HAP-1 (cell line): ENCODE measurements around the gene PPARA.

ENCODE experiments used
- DNase-seq, 2 experiments: peaks; one replicate each; pipeline ENCODE4 v3.0.0-alpha.2; 2016 to 2020; ENCODE audit warnings: low spot score in 2 of 2
- H3K27me3 ChIP-seq: fragments of 250-450 bp; sonication (Bioruptor Pico); 2 replicates; pipeline ENCODE4 v1.5.1; 2020; ENCODE audit warnings: low read depth, mild to moderate bottlenecking, moderate library complexity
- H3K36me3 ChIP-seq: fragments of 250-450 bp; sonication (Bioruptor Pico); replicated peaks from 2 replicates; pipeline ENCODE4 v1.5.1; 2020; ENCODE audit warnings: mild to moderate bottlenecking
- H3K4me1 ChIP-seq: fragments of 250-450 bp; sonication (Bioruptor Pico); 2 replicates; pipeline ENCODE4 v1.5.1; 2020; ENCODE audit warnings: mild to moderate bottlenecking
- H3K4me3 ChIP-seq: fragments of 250-450 bp; sonication (Bioruptor Pico); 2 replicates; pipeline ENCODE4 v1.5.1; 2020; ENCODE audit warnings: mild to moderate bottlenecking, moderate library complexity
- H3K9me3 ChIP-seq: fragments of 250-450 bp; sonication (Bioruptor Pico); 2 replicates; pipeline ENCODE4 v1.5.1; 2020; ENCODE audit warnings: mild to moderate bottlenecking, moderate library complexity
- in situ Hi-C: fragments of 300-500 bp; cut with MboI; formaldehyde crosslinking; loops from 3 replicates; pipeline ENCODE4 v1.14.3; 2020; ENCODE audit warnings: low sequenced_read_pairs, inconsistent platforms, mixed read lengths

The PPARA gene

DNA sequence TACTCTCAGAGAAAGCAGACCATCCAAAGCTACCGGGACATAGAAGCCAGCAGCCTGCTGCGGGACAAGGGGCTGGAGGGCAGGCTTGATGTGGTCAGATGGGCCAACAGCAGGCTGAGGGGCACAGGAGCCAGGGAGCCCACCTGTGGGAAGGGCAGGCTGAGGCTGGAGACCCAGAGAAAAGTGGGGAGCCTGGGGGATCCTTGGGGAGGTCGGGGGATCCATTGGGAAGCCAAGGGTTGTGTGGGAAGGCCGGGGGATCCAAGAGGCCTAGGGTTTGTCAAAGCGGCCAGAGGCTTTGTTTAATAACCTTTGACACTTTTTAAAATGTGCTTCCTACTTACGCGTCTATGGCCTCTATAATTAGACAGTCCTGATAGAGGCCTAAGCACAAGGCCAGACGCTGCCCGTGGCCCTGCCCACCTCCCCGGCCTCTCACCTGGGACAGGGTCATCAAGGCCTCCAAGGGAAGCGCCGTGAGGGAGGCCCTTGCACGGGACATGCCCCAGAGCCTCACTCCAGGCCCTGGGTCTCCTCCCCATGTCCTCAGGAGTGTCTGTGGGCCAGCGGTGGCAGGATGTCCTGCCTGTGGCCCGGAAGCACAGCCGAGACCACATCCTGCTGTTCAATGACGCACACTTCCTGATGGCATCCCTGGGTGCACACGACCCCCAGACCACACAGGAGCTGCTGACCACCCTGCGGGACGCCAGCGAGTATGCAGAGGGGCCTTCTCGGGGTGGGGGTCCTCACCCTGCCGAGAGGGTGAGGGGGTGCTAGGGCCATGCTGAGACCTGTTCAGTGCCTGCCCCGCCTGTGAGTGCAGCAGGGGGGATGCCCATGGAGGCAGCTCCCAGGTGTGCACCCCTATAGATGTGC lies 137.8 kb downstream of the PPARA start:
- DNase-seq = no peak
- Histone ChIP-seq H3K9me3 (no peaks in the 10 kb centered on the region), H3K36me3 (peaks cover 21% of the 10 kb centered on the region), H3K4me1 (peaks cover 4% of the 10 kb centered on the region; the same call in 1 of the 2 replicates), H3K4me3 (no peak overlapping the region), H3K27me3 (no peaks in the 10 kb centered on the region)
- in situ Hi-C loops = no loop called here

DNA sequence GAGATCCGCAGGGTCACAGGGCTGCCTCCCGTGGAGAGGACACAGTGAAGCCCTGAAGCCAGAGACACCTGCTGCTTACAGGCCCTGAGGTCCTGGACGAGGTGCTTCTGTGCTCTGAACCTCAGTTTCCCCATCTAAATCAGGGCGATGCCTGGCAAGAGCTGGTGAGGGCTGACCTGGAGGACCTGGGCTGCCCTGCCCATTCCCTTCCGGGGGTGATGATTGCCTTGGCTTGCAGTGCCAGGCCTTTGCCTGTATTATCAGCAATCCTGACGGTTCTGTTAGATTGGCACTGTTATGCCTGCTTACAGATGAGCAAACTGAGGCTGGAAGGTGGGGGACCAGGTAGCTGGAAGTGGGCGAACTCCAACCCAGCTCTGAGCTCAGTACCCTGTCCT lies 138.5 kb downstream of the PPARA start:
- no peaks in the 10 kb centered on the region for H3K9me3 ChIP-seq
- H3K36me3 ChIP-seq = peaks cover 21% of the 10 kb centered on the region
- DNase-seq = no peak
- peaks cover 4% of the 10 kb centered on the region; the same call in 1 of the 2 replicates for H3K4me1 ChIP-seq
- no peak overlapping the region for H3K4me3 ChIP-seq
- no peaks in the 10 kb centered on the region for H3K27me3 ChIP-seq
- in situ Hi-C loops = no loop called here

DNA sequence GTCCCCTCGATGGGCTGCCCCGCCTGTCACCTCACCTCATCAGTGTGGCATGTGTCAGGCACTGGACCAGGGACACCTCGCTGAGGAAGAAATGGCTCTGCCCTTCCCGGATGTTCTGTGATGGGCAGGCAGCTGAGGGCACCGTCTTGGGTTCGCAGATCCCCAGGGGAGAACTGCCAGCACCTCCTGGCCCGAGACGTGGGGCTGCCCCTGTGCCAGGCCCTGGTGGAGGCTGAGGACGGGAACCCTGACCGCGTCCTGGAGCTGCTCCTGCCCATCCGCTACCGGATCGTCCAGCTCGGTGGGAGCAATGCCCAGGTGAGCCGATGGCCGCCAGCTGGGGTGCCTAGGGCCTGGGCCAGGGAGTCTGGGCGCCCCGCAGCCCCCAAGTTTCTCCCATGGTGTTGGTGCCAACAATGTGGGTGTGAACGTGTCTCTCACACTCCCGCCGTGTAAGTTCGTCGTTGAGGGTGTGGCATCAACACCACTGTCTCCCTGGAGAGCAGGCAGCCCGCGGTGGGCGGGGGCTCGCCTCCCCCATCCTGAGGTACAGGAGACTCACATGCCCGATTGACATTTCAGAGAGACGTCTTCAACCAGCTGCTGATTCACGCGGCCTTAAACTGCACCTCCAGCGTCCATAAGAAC lies 139.0 kb downstream of the PPARA start:
- in situ Hi-C loops = no loop called here
- Histone ChIP-seq H3K9me3 (no peaks in the 10 kb centered on the region), H3K36me3 (peaks cover 17% of the 10 kb centered on the region), H3K4me3 (no peak overlapping the region), H3K4me1 (peaks cover 4% of the 10 kb centered on the region; the same call in 1 of the 2 replicates), H3K27me3 (no peaks in the 10 kb centered on the region)
- DNase-seq = no peak

DNA sequence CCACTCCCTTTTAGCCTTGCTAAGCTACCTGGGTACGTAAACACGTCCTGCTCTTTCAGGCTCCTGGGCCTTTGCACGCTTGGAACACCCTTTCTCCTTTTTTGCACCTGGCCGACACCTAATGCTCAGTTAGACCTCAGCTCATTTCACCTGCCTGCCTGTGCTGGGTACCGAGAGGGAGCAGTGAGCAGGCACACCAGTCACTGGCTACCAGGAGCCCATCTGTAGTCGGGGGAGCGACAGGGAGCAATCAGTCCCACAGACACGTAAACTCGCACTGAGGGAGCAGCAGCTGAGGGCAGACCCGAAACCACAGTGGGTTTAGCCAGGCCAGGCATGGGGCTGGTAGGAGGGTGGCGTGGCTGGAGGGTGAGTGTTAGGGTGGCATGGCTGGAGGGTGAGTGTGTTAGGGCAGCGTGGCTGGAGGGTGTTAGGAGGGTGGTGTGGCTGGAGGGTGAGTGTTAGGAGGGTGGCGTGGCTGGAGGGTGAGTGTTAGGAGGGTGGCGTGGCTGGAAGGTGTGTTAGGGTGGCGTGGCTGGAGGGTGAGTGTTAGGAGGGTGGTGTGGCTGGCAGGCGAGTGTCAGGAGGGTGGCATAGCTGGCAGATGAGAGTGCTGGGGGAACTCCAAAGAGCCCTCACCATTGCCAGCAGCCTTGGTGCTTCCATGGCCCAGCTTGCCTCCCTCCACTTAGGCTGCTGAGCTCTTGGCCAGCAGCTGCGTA lies 140.0 kb downstream of the PPARA start:
- no peaks in the 10 kb centered on the region for H3K27me3 ChIP-seq
- no peaks in the 10 kb centered on the region for H3K9me3 ChIP-seq
- in situ Hi-C loops = loop anchor here (10.0 kb wide), 1 partner anchor 165 kb away; no protein-coding TSS in a partner anchor
- no peak overlapping the region for H3K4me3 ChIP-seq
- DNase-seq = no peak
- H3K36me3 ChIP-seq = peaks cover 16% of the 10 kb centered on the region
- H3K4me1 ChIP-seq = peaks cover 4% of the 10 kb centered on the region

DNA sequence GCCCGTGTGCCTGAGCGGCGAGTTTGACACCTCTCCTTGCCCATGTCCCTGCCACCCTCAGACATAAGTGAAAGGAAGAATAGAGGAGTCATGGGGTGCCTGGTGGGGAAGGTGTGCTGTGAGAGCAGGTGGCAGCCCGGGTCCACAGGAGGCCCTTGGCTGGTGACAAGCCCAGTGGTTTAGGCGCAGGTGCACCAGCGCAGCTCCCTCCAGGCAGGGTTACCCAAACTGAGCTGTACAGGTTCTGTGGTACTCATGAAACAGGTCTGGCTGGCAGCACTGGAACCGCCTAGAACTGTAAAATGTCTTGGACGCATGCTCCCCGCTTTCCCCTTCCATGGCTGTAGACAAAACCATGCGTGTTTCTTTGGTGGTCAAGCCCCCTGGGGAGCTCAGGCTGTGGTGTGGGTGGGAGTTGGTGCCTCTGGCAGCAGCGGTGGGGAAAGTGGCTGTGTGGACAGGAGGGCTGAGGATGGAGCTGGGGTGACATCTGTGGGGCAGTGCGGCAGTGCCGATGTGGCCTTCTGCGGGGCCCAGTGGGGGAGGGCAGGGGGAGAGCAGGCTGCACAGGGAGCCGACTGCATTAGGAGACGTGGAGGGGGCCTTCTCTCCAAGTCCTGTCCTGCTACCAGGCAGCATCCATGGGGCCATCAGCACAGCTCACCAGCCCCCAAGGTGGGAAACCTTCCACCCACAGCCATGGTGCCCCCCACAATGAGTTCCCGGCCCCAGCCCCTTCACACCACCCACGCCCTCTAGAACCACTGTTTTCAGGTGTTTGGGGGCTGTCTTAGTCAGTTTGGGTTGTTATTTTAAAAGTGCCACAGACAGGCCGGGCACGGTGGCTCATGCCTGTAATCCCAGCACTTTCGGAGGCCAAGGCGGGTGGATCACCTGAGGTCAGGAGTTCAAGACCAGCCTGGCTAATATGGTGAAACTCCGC lies 140.8 kb downstream of the PPARA start:
- in situ Hi-C loops = loop anchor here (10.0 kb wide), 1 partner anchor 166 kb away; no protein-coding TSS in a partner anchor
- Histone ChIP-seq H3K27me3 (no peaks in the 10 kb centered on the region), H3K4me3 (no peak overlapping the region), H3K4me1 (peaks cover 12% of the 10 kb centered on the region), H3K9me3 (no peaks in the 10 kb centered on the region), H3K36me3 (peaks cover 16% of the 10 kb centered on the region)
- DNase-seq = no peak

DNA sequence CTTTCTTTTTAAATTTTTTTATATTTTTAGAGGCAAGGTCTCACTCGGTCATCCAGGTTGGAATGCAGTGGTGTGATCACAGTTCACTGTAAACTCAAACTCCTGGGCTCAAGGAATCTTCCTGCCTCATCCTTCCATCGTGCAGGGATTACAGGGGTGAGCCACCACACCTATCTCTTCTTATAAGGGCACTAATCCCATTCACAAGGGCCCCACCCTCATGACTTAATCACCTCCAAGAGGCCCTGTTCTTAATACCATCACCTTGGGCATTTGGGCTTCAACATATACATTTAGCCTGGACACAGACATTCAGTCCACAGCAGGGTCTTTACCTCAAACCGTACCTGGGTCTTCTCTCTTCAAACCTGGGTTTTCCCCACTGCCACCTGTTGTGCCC lies 141.8 kb downstream of the PPARA start:
- in situ Hi-C loops = loop anchor here (10.0 kb wide), 1 partner anchor 167 kb away; no protein-coding TSS in a partner anchor
- H3K36me3 ChIP-seq = peaks cover 20% of the 10 kb centered on the region
- no peaks in the 10 kb centered on the region for H3K27me3 ChIP-seq
- DNase-seq = no peak
- no peak overlapping the region for H3K4me3 ChIP-seq
- peaks cover 13% of the 10 kb centered on the region for H3K4me1 ChIP-seq
- no peaks in the 10 kb centered on the region for H3K9me3 ChIP-seq

DNA sequence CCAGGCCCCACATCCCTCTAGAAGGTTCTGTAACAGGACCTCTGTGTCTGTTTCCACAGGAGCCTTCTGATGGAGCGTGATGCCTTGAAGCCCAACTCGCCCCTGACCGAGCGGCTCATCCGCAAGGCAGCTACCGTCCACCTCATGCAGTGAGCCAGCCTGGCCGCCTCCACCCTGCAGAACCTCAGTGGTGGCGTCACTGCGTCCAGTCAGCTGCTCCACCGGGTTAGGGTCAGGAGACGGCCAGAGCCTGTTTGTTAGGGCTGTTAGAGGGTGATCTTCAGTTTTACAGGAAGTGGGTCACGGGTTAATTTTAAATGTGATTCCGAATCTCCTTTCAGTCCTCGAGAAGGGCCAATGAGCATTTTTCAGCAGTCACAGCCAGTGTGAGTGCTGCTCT lies 142.4 kb downstream of the PPARA start:
- DNase-seq = no peak
- H3K4me1 ChIP-seq = peaks cover 13% of the 10 kb centered on the region
- H3K9me3 ChIP-seq = no peaks in the 10 kb centered on the region
- H3K4me3 ChIP-seq = no peak overlapping the region
- in situ Hi-C loops = loop anchor here (10.0 kb wide), 1 partner anchor 168 kb away; no protein-coding TSS in a partner anchor
- no peaks in the 10 kb centered on the region for H3K27me3 ChIP-seq
- H3K36me3 ChIP-seq = peaks cover 26% of the 10 kb centered on the region
